Neural progenitor cell (in vitro differentiated cells): ENCODE results near the gene KCNH1. TPM values are rescaled to one million over a fixed set of nuclear protein-coding genes. Genes with fewer than 3 reads are reported as not detected.

ENCODE experiments used
- DNase-seq: peaks from one replicate; pipeline ENCODE4 v3.0.0-alpha.2; 2016; ENCODE audit warnings: low spot score
- H2AFZ ChIP-seq: fragments of 200-600 bp; sonication (generic); replicated peaks from 2 replicates; pipeline ENCODE4 v1.6.1; 2016; ENCODE audit warnings: antibody characterized with exemption
- H3F3A ChIP-seq: fragments of 200-600 bp; sonication (generic); 2 replicates; pipeline ENCODE4 v1.6.1; 2016; ENCODE audit warnings: antibody characterized with exemption, low read depth
- H3K27ac ChIP-seq: fragments of 200-600 bp; sonication (generic); 2 replicates; pipeline ENCODE4 v1.5.1; 2016; ENCODE audit warnings: mild to moderate bottlenecking
- H3K27me3 ChIP-seq: fragments of 200-600 bp; sonication (generic); 2 replicates; pipeline ENCODE4 v1.6.1; 2016; ENCODE audit warnings: mild to moderate bottlenecking, moderate library complexity
- H3K36me3 ChIP-seq: fragments of 200-600 bp; sonication (generic); 2 replicates; pipeline ENCODE4 v1.5.1; 2016
- H3K4me1 ChIP-seq: fragments of 200-600 bp; sonication (generic); 2 replicates; pipeline ENCODE4 v1.6.1; 2016; ENCODE audit warnings: mixed run types
- H3K4me2 ChIP-seq: fragments of 200-600 bp; sonication (generic); 2 replicates; pipeline ENCODE4 v1.6.1; 2016
- H3K4me3 ChIP-seq: fragments of 200-600 bp; sonication (generic); 2 replicates; pipeline ENCODE4 v1.5.1; 2016
- H3K79me2 ChIP-seq: fragments of 200-600 bp; sonication (generic); 2 replicates; pipeline ENCODE4 v1.6.1; 2016; ENCODE audit warnings: low read depth
- H3K9ac ChIP-seq: fragments of 200-600 bp; sonication (generic); 2 replicates; pipeline ENCODE4 v1.6.1; 2016
- H3K9me3 ChIP-seq: fragments of 200-600 bp; sonication (generic); 2 replicates; pipeline ENCODE4 v1.5.1; 2016; ENCODE audit warnings: low read depth
- H4K20me1 ChIP-seq: fragments of 200-600 bp; sonication (generic); 2 replicates; pipeline ENCODE4 v1.6.1; 2016; ENCODE audit warnings: low read depth
- H3K27ac Mint-ChIP-seq: 3 replicates; pipeline ENCODE4 v1.8.0; 2021; ENCODE audit warnings: mixed read lengths
- H3K27me3 Mint-ChIP-seq: 2 replicates; pipeline ENCODE4 v1.8.0; 2022; ENCODE audit warnings: low read depth, mild to moderate bottlenecking, inconsistent platforms, moderate library complexity, mixed read lengths; ENCODE audit not compliant: insufficient read depth
- H3K36me3 Mint-ChIP-seq: 3 replicates; pipeline ENCODE4 v1.8.0; 2021; ENCODE audit warnings: mixed read lengths
- H3K4me1 Mint-ChIP-seq: 3 replicates; pipeline ENCODE4 v1.8.0; 2021; ENCODE audit warnings: mixed read lengths
- H3K4me3 Mint-ChIP-seq: 3 replicates; pipeline ENCODE4 v1.8.0; 2021; ENCODE audit warnings: mild to moderate bottlenecking, moderate library complexity, mixed read lengths
- H3K9me3 Mint-ChIP-seq: 3 replicates; pipeline ENCODE4 v1.8.0; 2020; ENCODE audit warnings: mixed read lengths
- CTCF ChIP-seq: fragments of 200-600 bp; sonication (generic); IDR thresholded peaks from 2 replicates; pipeline ENCODE4 v1.5.1; 2017; ENCODE audit warnings: antibody characterized with exemption, mild to moderate bottlenecking
- EZH2 ChIP-seq: fragments of 200-600 bp; sonication (generic); IDR thresholded peaks from 2 replicates; pipeline ENCODE4 v1.6.1; 2017; ENCODE audit warnings: antibody characterized with exemption, mild to moderate bottlenecking, moderate library complexity
- EZH2phosphoT487 ChIP-seq: fragments of 200-600 bp; sonication (generic); IDR thresholded peaks from 2 replicates; pipeline ENCODE4 v1.6.1; 2017; ENCODE audit warnings: antibody characterized with exemption
- total RNA-seq: library from RNA; depleted of rRNA; stranded (reverse); fragments of >200 nt; gene quantifications from 2 replicates; pipeline ENCODE4 v1.2.3, GENCODE V29; 2015; ENCODE audit warnings: low replicate concordance

Gene KCNH1
- total RNA-seq, 1 donor from 2014 or later: 1.6 TPM

DNA sequence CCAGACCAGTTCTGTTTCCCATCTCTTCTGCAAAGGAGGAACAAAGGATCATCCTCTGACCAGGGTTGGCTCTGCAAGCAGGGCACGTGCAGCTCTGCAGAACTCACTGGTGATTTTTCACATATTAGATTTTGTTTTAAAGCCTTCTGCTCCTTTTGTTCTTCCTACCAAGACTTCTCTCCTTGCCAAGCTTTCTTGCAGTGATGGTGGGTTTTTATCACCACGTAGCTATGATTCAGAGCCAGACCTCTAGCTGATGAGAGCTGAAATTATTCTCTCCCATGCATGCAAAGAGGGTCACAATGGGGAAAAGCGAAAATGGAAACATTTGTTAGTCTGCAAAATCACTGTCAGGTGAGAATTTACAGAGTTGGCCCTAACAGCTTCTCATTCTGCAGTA is 225.2 kb downstream of the KCNH1 start:
- no peak overlapping the region for H3K4me3 ChIP-seq
- no peak overlapping the region for H3K9ac ChIP-seq
- H3K27ac Mint-ChIP-seq: no peak overlapping the region
- no peak for TF ChIP-seq EZH2
- no peak for TF ChIP-seq CTCF
- TF ChIP-seq EZH2phosphoT487: no peak
- H3K9me3 Mint-ChIP-seq: no peaks in the 10 kb centered on the region
- H3K27me3 Mint-ChIP-seq: no peaks in the 10 kb centered on the region
- peak overlapping the region; percentile 38 for H2AFZ ChIP-seq
- H3K36me3 Mint-ChIP-seq: no peaks in the 10 kb centered on the region
- no peaks in the 10 kb centered on the region for H3K79me2 ChIP-seq
- H3K9me3 ChIP-seq: no peaks in the 10 kb centered on the region
- H3K4me1 Mint-ChIP-seq: peaks cover 9% of the 10 kb centered on the region
- no peak overlapping the region for H3K4me3 Mint-ChIP-seq
- H3K27ac ChIP-seq: no peak overlapping the region
- no peak for DNase-seq
- no peaks in the 10 kb centered on the region for H4K20me1 ChIP-seq
- H3K4me1 ChIP-seq: peaks cover 13% of the 10 kb centered on the region
- H3K27me3 ChIP-seq: no peaks in the 10 kb centered on the region
- no peaks in the 10 kb centered on the region for H3K36me3 ChIP-seq
- peak overlapping the region; percentile 8 for H3K4me2 ChIP-seq
- no peaks in the 10 kb centered on the region for H3F3A ChIP-seq

- Histone ChIP-seq H3K27me3 (no peaks in the 10 kb centered on the region), H3K9ac (no peak overlapping the region), H3K79me2 (no peaks in the 10 kb centered on the region), H3K9me3 (no peaks in the 10 kb centered on the region), H2AFZ (peak overlapping the region; percentile 38), H3K27ac (no peak overlapping the region), H3K4me1 (peaks cover 13% of the 10 kb centered on the region), H3F3A (no peaks in the 10 kb centered on the region), H3K4me2 (no peak overlapping the region), H3K36me3 (no peaks in the 10 kb centered on the region), H3K4me3 (no peak overlapping the region), H4K20me1 (no peaks in the 10 kb centered on the region)
- no peak overlapping the region for H3K4me3 Mint-ChIP-seq
- H3K4me1 Mint-ChIP-seq: peaks cover 9% of the 10 kb centered on the region
- no peaks in the 10 kb centered on the region for H3K9me3 Mint-ChIP-seq
- no peaks in the 10 kb centered on the region for H3K27me3 Mint-ChIP-seq
- no peaks in the 10 kb centered on the region for H3K36me3 Mint-ChIP-seq
- DNase-seq: no peak
- no peak for TF ChIP-seq EZH2
- TF ChIP-seq EZH2phosphoT487: no peak
- no peak for TF ChIP-seq CTCF
- H3K27ac Mint-ChIP-seq: no peak overlapping the region
Measured at GRCh38 chr1:210908257-210908656, 225.7 kb downstream of the KCNH1 start.

GRCh38 chr1:210907251-210907805 is 226.6 kb downstream of the KCNH1 start:
- H3K27me3 ChIP-seq: no peaks in the 10 kb centered on the region
- no peaks in the 10 kb centered on the region for H3K36me3 Mint-ChIP-seq
- H3K27ac Mint-ChIP-seq: no peak overlapping the region
- peaks cover 9% of the 10 kb centered on the region for H3K4me1 Mint-ChIP-seq
- H4K20me1 ChIP-seq: no peaks in the 10 kb centered on the region
- no peaks in the 10 kb centered on the region for H3K9me3 ChIP-seq
- no peak for DNase-seq
- no peak overlapping the region for H3K4me3 ChIP-seq
- no peak overlapping the region for H3K4me2 ChIP-seq
- H3K27ac ChIP-seq: no peak overlapping the region
- no peak overlapping the region for H3K4me3 Mint-ChIP-seq
- no peak overlapping the region for H3K9ac ChIP-seq
- peaks cover 13% of the 10 kb centered on the region for H3K4me1 ChIP-seq
- H3K27me3 Mint-ChIP-seq: no peaks in the 10 kb centered on the region
- no peak overlapping the region for H2AFZ ChIP-seq
- H3K9me3 Mint-ChIP-seq: no peaks in the 10 kb centered on the region
- no peak for TF ChIP-seq EZH2phosphoT487
- no peak for TF ChIP-seq CTCF
- TF ChIP-seq EZH2: no peak
- no peaks in the 10 kb centered on the region for H3K79me2 ChIP-seq
- H3F3A ChIP-seq: no peaks in the 10 kb centered on the region
- H3K36me3 ChIP-seq: no peaks in the 10 kb centered on the region
